BLaER1 (cell line): ENCODE results near the gene SPINK8.

ENCODE experiments used
- H3K27ac ChIP-seq: shearing (Covaris generic); formaldehyde crosslinking; 2 replicates; pipeline ENCODE4 v1.8.1; 2022
- H3K27me3 ChIP-seq: shearing (Covaris generic); formaldehyde crosslinking; 2 replicates; pipeline ENCODE4 v1.8.1; 2022
- H3K36me3 ChIP-seq: shearing (Covaris generic); formaldehyde crosslinking; 2 replicates; pipeline ENCODE4 v1.8.1; 2022
- H3K4me1 ChIP-seq: shearing (Covaris generic); formaldehyde crosslinking; 2 replicates; pipeline ENCODE4 v1.8.1; 2022
- H3K4me2 ChIP-seq: shearing (Covaris generic); formaldehyde crosslinking; 2 replicates; pipeline ENCODE4 v1.8.1; 2022
- H3K4me3 ChIP-seq: shearing (Covaris generic); formaldehyde crosslinking; 2 replicates; pipeline ENCODE4 v1.8.1; 2022
- H3K9ac ChIP-seq: shearing (Covaris generic); formaldehyde crosslinking; 2 replicates; pipeline ENCODE4 v1.8.1; 2022
- H3K9me3 ChIP-seq: shearing (Covaris generic); formaldehyde crosslinking; 2 replicates; pipeline ENCODE4 v1.8.1; 2022
- H4K20me1 ChIP-seq: shearing (Covaris generic); formaldehyde crosslinking; 2 replicates; pipeline ENCODE4 v1.8.1; 2022
- Cebpa-rat ChIP-seq: shearing (Covaris generic); IDR thresholded peaks from 2 replicates; pipeline ENCODE4 v1.8.1; 2022

Gene SPINK8

DNA sequence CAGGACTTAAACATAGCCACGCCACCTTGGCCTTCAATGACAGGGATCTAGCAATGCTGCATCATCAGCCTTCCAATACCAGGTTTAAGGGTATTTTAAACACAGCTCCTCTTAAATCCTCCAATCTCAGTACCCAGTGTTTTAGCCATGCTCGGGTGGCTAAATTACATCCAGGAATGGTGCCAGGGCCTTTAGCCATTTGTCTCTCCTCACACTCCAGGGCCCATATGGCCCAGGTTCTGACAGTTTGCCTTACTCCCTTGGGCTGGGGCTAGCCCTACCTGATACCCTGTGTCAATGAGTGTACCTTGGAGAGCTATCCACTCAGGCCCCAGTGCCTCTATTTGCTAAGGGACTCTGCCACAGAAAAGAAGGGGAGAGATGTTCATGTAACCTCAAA lies 63.2 kb downstream of the SPINK8 start:
- Histone ChIP-seq H4K20me1 (no peaks in the 10 kb centered on the region), H3K9ac (no peak overlapping the region), H3K36me3 (peaks cover 65% of the 10 kb centered on the region), H3K4me1 (peaks cover 8% of the 10 kb centered on the region), H3K4me3 (no peak overlapping the region), H3K4me2 (no peak overlapping the region), H3K9me3 (peaks cover 6% of the 10 kb centered on the region), H3K27ac (no peak overlapping the region), H3K27me3 (no peaks in the 10 kb centered on the region)
- no peak for TF ChIP-seq Cebpa-rat

GRCh38 chr3:48269592-48269991 lies 63.9 kb downstream of the SPINK8 start:
- H3K9me3 ChIP-seq: peaks cover 6% of the 10 kb centered on the region
- H3K27me3 ChIP-seq: no peaks in the 10 kb centered on the region
- H3K27ac ChIP-seq: no peak overlapping the region
- TF ChIP-seq Cebpa-rat: no peak
- no peaks in the 10 kb centered on the region for H4K20me1 ChIP-seq
- peaks cover 8% of the 10 kb centered on the region for H3K4me1 ChIP-seq
- H3K4me2 ChIP-seq: no peak overlapping the region
- H3K4me3 ChIP-seq: no peak overlapping the region
- H3K36me3 ChIP-seq: peaks cover 72% of the 10 kb centered on the region
- H3K9ac ChIP-seq: no peak overlapping the region

GRCh38 chr3:48268936-48269561 lies 64.4 kb downstream of the SPINK8 start:
- TF ChIP-seq Cebpa-rat: no peak
- peaks cover 77% of the 10 kb centered on the region for H3K36me3 ChIP-seq
- H3K27me3 ChIP-seq: no peaks in the 10 kb centered on the region
- no peak overlapping the region for H3K27ac ChIP-seq
- no peak overlapping the region for H3K4me3 ChIP-seq
- no peak overlapping the region for H3K4me2 ChIP-seq
- peaks cover 8% of the 10 kb centered on the region for H3K4me1 ChIP-seq
- H3K9ac ChIP-seq: no peak overlapping the region
- H3K9me3 ChIP-seq: peaks cover 6% of the 10 kb centered on the region
- H4K20me1 ChIP-seq: no peaks in the 10 kb centered on the region

DNA sequence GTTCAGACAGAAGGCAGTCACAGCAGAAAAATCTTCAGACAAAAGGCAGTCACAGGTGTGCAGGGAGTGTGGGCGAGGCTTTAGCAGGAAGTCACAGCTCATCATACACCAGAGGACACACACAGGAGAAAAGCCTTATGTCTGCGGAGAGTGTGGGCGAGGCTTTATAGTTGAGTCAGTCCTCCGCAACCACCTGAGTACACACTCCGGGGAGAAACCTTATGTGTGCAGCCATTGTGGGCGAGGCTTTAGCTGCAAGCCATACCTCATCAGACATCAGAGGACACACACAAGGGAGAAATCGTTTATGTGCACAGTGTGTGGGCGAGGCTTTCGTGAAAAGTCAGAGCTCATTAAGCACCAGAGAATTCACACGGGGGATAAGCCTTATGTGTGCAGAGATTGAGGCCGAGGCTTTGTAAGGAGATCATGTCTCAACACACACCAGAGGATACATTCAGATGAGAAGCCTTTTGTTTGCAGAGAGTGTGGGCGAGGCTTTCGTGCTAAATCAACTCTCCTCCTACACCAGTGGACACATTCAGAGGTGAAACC lies 65.0 kb downstream of the SPINK8 start:
- no peak overlapping the region for H3K4me3 ChIP-seq
- H3K27me3 ChIP-seq: no peaks in the 10 kb centered on the region
- H4K20me1 ChIP-seq: no peaks in the 10 kb centered on the region
- H3K4me1 ChIP-seq: peaks cover 8% of the 10 kb centered on the region
- no peak overlapping the region for H3K4me2 ChIP-seq
- peaks cover 6% of the 10 kb centered on the region for H3K9me3 ChIP-seq
- H3K36me3 ChIP-seq: peaks cover 83% of the 10 kb centered on the region
- no peak overlapping the region for H3K27ac ChIP-seq
- H3K9ac ChIP-seq: no peak overlapping the region
- no peak for TF ChIP-seq Cebpa-rat

DNA sequence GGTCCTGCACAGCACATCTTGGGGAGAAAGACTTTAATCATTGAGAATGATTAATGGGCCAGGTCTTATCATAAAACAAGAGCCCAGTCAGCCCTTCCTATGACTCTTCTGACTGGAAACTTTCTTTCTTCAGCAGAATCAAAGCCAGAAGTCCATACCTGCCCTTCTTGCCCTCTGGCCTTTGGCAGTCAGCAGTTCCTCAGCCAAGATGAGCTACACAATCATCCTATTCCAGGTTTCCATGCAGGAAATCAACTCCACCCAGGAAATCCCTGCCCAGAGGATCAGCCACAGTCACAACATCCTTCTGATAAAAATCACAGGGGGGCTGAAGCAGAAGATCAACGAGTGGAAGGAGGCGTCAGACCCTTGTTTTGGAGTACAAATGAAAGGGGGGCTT lies 65.7 kb downstream of the SPINK8 start:
- Histone ChIP-seq H3K27ac (no peak overlapping the region), H3K4me3 (no peak overlapping the region), H4K20me1 (no peaks in the 10 kb centered on the region), H3K9me3 (peaks cover 6% of the 10 kb centered on the region), H3K4me1 (peaks cover 8% of the 10 kb centered on the region), H3K4me2 (no peak overlapping the region), H3K27me3 (no peaks in the 10 kb centered on the region), H3K36me3 (peaks cover 90% of the 10 kb centered on the region), H3K9ac (no peak overlapping the region)
- TF ChIP-seq Cebpa-rat: no peak

DNA sequence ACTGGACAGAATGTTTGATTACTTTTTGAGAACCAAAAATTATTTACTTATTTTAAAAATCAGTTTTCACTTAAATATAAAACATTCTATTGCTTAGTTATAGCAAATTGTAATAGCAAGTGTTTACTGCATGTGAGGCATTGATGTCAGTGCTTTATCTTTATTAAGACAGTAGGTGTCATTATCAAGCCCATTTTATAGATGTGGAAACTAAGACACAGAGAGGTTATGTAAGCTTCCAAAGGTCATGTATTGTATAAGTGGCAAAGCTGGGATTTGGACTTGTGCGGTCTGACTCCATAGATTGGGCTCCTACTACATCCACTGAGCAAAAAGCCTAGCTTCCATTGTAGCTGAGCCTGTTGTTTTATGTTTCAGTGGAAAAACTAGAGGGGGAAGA lies 74.9 kb downstream of the SPINK8 start:
- no peak for TF ChIP-seq Cebpa-rat
- Histone ChIP-seq H3K4me1 (no peaks in the 10 kb centered on the region), H4K20me1 (peaks cover 8% of the 10 kb centered on the region; the same call in 1 of the 2 replicates), H3K9ac (no peak overlapping the region), H3K4me2 (no peak overlapping the region), H3K27me3 (no peaks in the 10 kb centered on the region), H3K9me3 (peaks cover 12% of the 10 kb centered on the region), H3K4me3 (no peak overlapping the region), H3K27ac (no peak overlapping the region), H3K36me3 (peaks cover 77% of the 10 kb centered on the region)
